Testis (tissue), 3 donors: ENCODE results near the gene PTPMT1. TPM values are rescaled to one million over a fixed set of nuclear protein-coding genes. Genes with fewer than 3 reads are reported as not detected.
"Not testable (repeated sequence)": the region's sequence is repeated elsewhere in the genome, so short reads cannot be mapped to it uniquely, and the experiment has no call there.

Source experiments
- DNase-seq: peaks from one replicate; pipeline ENCODE4 v3.0.0-alpha.2; 2019
- H3K27ac ChIP-seq, 2 donors: fragments of 200-600 bp; sonication (generic); one replicate each; pipeline ENCODE4 v1.5.1; 2019
- H3K27me3 ChIP-seq: fragments of 200-600 bp; sonication (generic); one replicate; pipeline ENCODE4 v1.5.1; 2019
- H3K36me3 ChIP-seq: fragments of 200-600 bp; sonication (generic); one replicate; pipeline ENCODE4 v1.5.1; 2017; ENCODE audit warnings: low read depth; ENCODE audit errors: missing control alignments
- H3K4me1 ChIP-seq: fragments of 200-600 bp; sonication (generic); one replicate; pipeline ENCODE4 v1.5.1; 2019
- H3K4me3 ChIP-seq, 2 donors: fragments of 200-600 bp; sonication (generic); one replicate each; pipeline ENCODE4 v1.5.1; 2017 to 2019
- H3K9me3 ChIP-seq: fragments of 200-600 bp; sonication (generic); one replicate; pipeline ENCODE4 v1.5.1; 2017
- CTCF ChIP-seq, 3 experiments: fragments of 450-650 bp in 2 of 3; fragments of 200-600 bp in 1 of 3; sonication (generic) in 1 of 3; IDR thresholded peaks; one replicate each; pipeline ENCODE4 v1.5.1; 2016 to 2019; ENCODE audit warnings: antibody characterized with exemption in 3 of 3, mild to moderate bottlenecking in 2 of 3, moderate library complexity in 1 of 3
- POLR2A ChIP-seq: fragments of 450-650 bp; IDR thresholded peaks from one replicate; pipeline ENCODE4 v1.6.1; 2017; ENCODE audit warnings: antibody characterized with exemption, mild to moderate bottlenecking, moderate library complexity
- WGBS, 2 donors: methylation state at CpG; one replicate each; pipeline ENCODE4 v1.1.5; 2018; 5-methylcytosine and 5-hydroxymethylcytosine counted together
- intact Hi-C: fragments of 100-400 bp; cut with DNase I; formaldehyde crosslinking; loops from one replicate; pipeline ENCODE4 v1.15.1; 2023; ENCODE audit warnings: low total_unique reads
- polyA plus RNA-seq: library from polyadenylated mRNA; stranded (reverse); fragments of 350-450 nt; fragmentation: Illumina TruSeq; extraction: RNeasy Lipid Tissue Mini Kit (QIAGEN cat#74804); gene quantifications from one replicate; pipeline ENCODE4 v1.2.3, GENCODE V29; 2014; ENCODE audit warnings: low read depth, low replicate concordance; ENCODE audit not compliant: insufficient read depth
- total RNA-seq, 2 donors: library from RNA; depleted of rRNA; stranded (reverse); fragments of >200 nt; gene quantifications; one replicate each; pipeline ENCODE4 v1.2.3, GENCODE V29; 2016

Gene PTPMT1
- total and polyA plus RNA-seq, 3 donors from 2014 or later = 172 to 239 (median 204) TPM

DNA sequence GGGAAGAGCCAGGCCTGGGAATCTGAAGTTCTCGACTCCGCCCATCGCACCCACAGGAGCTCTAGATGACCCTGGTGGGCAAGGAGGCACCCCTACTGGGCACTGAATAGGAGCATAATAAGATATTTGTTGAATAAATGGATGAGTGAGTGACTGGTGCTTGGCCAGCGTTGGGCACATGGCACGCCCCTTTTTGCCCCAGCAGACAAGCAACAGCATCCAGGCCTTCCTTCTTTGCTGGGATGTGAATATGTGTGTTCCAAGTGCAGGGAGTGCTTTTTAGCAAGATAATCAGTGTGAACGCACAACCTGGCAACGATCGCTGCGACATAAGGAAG, 12.0 kb upstream of the PTPMT1 start:
- 4 to 6% methylated on average over 6 to 9 of the region's 9 CpGs for WGBS, 2 donors
- intact Hi-C loops = no loop called here
- H3K27ac ChIP-seq = peak overlapping the region; percentile 91 to 95
- peaks cover 16% of the 10 kb centered on the region for H3K4me1 ChIP-seq
- no peaks in the 10 kb centered on the region for H3K9me3 ChIP-seq
- no peak for TF ChIP-seq CTCF (IDR thresholded peaks at IDR 0.05)
- no peak for TF ChIP-seq POLR2A
- H3K4me3 ChIP-seq = peak overlapping the region; percentile 90 to 92
- no peaks in the 10 kb centered on the region for H3K36me3 ChIP-seq
- H3K27me3 ChIP-seq = no peaks in the 10 kb centered on the region
- DNase-seq = no peak

DNA sequence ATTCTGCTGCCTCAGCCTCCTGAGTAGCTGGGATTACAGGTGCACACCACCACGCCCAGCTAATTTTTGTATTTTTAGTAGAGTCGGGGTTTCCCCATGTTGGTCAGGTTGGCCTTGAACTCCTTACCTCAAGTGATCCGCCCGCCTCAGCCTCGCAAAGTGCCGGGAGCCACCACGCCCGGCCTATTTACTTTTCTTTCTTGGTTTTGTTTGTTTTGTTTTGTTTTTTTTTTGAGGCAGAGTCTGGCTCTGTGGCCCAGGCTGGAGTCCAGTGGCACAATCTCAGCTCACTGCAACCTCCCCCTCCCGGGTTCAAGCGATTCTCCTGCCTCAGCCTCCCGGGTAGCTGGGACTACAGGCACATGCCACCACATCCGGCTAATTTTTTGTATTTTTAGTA, 8.4 kb upstream of the PTPMT1 start:
- intact Hi-C loops, H3K27me3 ChIP-seq, DNase-seq, H3K4me3 ChIP-seq, H3K27ac ChIP-seq, H3K36me3 ChIP-seq, H3K9me3 ChIP-seq, H3K4me1 ChIP-seq: not testable (repeated sequence)
- 50 to 74% methylated on average over 12 of the region's 12 CpGs for WGBS, 2 donors

GRCh38 chr11:47558695-47559094, 6.7 kb upstream of the PTPMT1 start:
- no peaks in the 10 kb centered on the region for H3K9me3 ChIP-seq
- no peaks in the 10 kb centered on the region for H3K27me3 ChIP-seq
- H3K36me3 ChIP-seq = no peaks in the 10 kb centered on the region
- no peak overlapping the region for H3K4me3 ChIP-seq
- 88 to 100% methylated on average over 1 of the region's 1 CpG for WGBS, 2 donors
- no peak for DNase-seq
- TF ChIP-seq POLR2A (no peak), CTCF (IDR thresholded peaks at IDR 0.05) (no peak)
- H3K4me1 ChIP-seq = no peaks in the 10 kb centered on the region
- intact Hi-C loops = no loop called here
- H3K27ac ChIP-seq = no peak overlapping the region

DNA sequence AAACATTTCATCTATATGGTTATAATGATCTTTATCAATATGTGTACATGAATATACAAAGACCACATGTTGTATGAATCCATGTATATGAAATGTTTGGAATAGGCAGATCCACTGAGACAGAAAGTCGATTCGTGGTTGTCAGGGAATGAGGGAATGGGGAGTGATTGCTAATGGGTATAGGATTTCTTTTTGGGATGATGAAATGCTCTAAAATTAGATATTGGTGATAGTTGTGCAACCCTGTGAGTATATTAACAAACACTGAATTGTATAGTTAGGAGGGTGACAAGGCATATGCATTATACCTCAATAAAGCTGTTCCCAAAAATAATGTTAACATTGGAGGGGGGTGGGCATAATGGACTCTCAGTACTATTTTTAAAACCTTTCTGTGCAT, 5.0 kb upstream of the PTPMT1 start:
- Histone ChIP-seq H3K27me3 (no peaks in the 10 kb centered on the region), H3K36me3 (no peaks in the 10 kb centered on the region), H3K4me3 (no peak overlapping the region), H3K9me3 (no peaks in the 10 kb centered on the region), H3K4me1 (peaks cover 4% of the 10 kb centered on the region), H3K27ac (no peak overlapping the region)
- no peak for DNase-seq
- TF ChIP-seq CTCF (IDR thresholded peaks at IDR 0.05) (no peak), POLR2A (no peak)
- intact Hi-C loops = no loop called here
- 87 to 92% methylated on average over 2 of the region's 2 CpGs for WGBS, 2 donors

DNA sequence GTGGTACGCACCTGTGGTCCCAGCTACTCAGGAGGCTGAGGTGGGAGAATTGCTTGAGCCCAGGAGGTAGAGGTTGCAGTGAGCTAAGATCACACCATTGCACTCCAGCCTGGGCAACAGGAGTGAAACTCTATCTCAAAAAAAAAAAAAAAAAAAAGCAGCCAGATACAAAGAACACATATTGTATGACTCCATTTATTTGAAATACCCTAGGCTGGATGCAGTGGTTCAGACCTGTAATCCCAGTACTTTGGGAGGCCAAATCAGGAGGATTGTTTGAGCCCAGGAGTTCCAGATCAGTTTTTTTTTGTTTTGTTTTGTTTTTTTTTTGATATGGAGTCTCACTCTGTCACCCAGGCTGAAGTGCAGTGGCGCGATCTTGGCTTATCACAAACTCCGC, 3.0 kb upstream of the PTPMT1 start:
- H3K4me3 ChIP-seq, H3K27ac ChIP-seq, intact Hi-C loops, H3K9me3 ChIP-seq, DNase-seq, H3K36me3 ChIP-seq, H3K27me3 ChIP-seq, H3K4me1 ChIP-seq: not testable (repeated sequence)
- 87 to 95% methylated on average over 4 of the region's 4 CpGs for WGBS, 2 donors

DNA sequence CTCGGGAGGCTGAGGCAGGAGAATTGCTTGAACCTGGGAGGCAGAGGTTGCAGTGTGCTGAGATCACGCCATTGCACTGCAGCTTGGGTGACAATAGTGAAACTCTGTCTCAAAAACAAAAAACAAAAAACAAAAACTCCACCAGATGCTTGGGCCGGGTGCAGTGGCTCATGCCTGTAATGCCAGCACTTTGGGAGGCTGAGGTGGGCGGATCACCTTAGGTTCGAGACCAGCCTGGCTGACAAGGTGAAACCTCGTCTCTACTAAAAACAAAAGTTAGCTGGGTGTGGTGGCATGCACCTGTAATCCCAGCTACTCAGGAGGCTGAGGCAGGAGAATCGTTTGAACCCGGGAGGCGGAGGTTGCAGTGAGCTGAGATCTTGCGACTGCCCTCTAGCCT, 1.0 kb upstream of the PTPMT1 start:
- DNase-seq, H3K27ac ChIP-seq, intact Hi-C loops, H3K36me3 ChIP-seq, H3K27me3 ChIP-seq, H3K9me3 ChIP-seq, H3K4me1 ChIP-seq, H3K4me3 ChIP-seq: not testable (repeated sequence)
- 84 to 92% methylated on average over 10 of the region's 10 CpGs for WGBS, 2 donors
